GM21360 (cell line): ENCODE measurements around the gene SLC22A1.
"Not testable (repeated sequence)": the region's sequence is repeated elsewhere in the genome, so short reads cannot be mapped to it uniquely, and the experiment has no call there.

Experiments
- ATAC-seq: cut with Tn5 transposase; IDR thresholded peaks from one replicate; pipeline ENCODE4 v1.9.1; 2021; ENCODE audit warnings: mild to moderate bottlenecking, moderate library complexity; ENCODE audit not compliant: unreplicated experiment

The SLC22A1 gene

DNA sequence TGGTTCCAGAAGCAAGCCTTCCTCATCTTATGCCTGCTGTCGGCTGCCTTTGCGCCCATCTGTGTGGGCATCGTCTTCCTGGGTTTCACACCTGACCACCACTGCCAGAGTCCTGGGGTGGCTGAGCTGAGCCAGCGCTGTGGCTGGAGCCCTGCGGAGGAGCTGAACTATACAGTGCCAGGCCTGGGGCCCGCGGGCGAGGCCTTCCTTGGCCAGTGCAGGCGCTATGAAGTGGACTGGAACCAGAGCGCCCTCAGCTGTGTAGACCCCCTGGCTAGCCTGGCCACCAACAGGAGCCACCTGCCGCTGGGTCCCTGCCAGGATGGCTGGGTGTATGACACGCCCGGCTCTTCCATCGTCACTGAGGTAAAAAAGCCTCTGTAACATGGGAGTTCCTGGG lies 366 bp downstream of the SLC22A1 start:
- ATAC-seq, result no peak

DNA sequence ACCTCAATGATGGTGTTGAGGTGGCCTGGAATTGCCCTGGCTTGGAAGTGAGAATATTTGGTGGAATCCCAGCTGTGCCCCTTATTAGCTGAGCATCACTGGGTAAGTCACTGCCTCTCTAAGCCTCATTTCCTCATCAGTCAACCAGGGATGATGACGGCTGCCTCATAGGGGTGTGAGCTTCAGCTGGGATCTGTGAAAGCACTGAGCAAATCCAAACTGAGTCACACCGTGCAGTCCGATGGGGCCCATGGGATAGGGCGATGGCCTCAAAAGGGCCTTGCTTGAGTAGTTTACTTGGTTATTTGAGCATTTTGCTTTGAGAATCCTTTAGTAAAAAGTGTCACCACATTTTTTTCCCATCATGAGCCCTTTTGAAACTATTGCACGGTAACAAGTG lies 1.1 kb downstream of the SLC22A1 start:
- no peak for ATAC-seq

DNA sequence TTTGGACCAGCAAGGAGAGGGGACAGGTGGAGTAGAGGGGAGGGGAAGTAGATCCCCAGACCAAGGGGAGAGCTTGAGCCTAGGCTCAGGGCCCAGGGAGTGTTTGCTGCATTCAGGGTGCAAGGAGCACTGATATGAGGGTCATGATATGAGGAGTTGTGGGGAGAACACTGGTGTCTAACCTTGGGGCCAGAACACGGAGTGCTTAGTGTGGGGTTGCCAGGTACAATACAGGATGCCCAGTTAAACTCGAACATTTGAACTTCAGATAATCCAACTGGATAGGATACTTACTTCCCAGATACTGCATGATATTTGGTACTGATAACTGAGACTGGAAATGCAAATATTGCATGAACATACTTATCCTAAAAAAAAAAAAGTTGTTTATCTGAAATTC lies 2.4 kb downstream of the SLC22A1 start:
- no peak for ATAC-seq

DNA sequence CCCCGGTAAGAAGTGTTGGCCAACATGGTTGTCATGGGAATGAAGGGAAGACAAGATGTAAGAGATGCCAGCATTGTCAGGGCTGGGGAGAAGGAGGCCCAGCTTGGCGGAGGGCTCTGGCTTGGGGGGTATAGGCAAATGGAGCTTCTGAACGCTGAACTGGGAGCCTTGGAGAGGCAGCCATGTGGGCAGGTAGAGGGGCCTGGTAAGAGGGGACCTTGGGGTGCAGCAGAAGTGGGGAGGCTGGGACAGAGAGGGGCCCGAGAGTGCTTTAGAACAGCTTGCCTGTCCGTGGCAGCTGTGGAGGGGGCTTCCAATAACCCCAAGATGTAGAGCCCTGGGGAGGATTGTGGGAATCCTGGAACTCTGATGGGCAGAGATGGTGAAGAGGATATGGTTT lies 3.0 kb downstream of the SLC22A1 start:
- ATAC-seq, result no peak

DNA sequence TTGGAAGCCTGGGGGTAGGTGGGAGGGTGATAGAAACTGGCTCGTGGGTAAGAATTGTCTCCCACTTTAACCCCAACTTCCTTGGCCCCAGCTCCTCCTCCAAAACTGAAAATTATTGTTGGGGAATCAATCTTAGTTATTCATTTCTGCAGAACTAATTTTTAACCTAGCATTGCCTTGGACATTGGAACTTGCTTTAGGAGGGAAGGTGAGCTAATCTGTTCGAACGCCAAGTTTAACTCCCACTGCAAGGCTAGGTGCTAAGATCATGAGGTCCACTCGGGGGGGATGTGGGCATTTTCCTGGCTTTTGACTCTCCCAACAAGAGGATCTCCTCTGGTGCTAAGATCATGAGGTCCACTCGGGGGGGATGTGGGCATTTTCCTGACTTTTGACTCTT lies 3.5 kb downstream of the SLC22A1 start:
- ATAC-seq, result not testable (repeated sequence)

DNA sequence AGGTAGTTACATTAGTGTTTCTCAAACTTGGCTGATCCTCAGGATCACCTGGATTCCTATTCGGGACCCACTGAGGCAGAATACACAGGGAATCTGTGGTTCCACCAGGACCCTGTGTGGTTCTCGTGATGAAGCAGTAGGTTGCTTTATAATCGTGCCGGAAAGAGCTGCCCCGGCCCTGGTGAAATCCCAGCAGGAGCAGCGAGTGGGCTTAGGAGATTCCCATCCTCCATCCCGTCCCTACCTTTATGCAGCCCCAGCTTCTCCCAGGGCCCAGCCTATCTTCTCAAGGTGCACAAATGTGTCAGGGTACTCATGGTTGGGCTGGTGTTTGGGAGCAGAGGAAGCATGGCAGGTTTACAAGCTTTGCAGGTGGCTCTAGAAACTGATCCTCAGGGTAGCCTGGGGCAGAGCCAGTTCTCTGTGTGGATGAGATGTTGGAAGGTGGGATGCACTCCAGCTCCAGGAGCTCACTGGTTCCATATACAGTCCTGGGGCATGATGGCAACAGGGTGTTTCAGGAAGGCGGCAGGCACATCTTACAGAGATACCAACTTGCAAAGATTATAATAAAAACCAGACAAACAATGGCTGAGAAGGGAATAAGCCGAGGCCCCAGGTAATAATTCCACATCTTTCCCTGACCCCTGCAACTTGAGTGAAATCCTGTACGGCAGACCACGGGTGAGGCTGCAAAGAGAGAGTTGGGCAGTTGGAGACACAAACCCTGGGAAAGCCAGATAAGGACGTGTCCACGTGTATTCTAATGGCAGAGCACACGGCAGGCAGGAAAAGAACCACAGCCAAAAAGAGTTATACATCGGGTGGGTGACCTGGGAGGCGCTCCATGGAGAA lies 5.9 kb downstream of the SLC22A1 start:
- no peak for ATAC-seq

DNA sequence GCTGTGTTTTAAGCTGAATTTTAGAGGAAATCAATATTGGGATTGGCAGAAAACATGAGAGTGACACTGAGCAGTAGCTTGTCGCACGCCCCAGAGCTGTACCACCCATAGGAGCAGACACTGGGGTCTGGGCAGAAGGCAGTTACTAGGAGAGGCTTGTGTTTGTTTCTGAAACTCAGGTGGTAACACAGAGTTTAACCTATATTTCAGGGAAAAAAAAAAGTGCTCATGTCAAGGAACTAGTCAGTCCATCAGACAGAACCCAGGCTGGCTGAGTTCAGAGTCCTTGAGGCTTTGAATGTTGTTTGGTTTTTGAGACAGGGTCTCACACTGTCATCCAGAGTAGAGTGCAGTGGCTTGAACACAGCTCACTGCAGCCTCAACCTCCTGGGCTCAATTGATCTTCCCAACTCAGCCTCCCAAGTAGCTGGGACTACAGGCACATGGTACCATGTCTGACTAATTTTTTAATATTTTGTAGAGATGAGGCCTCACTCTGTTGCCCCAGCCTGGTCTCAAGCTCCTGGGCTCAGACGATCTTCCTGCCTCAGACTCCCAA lies 6.6 kb downstream of the SLC22A1 start:
- ATAC-seq, result no peak

DNA sequence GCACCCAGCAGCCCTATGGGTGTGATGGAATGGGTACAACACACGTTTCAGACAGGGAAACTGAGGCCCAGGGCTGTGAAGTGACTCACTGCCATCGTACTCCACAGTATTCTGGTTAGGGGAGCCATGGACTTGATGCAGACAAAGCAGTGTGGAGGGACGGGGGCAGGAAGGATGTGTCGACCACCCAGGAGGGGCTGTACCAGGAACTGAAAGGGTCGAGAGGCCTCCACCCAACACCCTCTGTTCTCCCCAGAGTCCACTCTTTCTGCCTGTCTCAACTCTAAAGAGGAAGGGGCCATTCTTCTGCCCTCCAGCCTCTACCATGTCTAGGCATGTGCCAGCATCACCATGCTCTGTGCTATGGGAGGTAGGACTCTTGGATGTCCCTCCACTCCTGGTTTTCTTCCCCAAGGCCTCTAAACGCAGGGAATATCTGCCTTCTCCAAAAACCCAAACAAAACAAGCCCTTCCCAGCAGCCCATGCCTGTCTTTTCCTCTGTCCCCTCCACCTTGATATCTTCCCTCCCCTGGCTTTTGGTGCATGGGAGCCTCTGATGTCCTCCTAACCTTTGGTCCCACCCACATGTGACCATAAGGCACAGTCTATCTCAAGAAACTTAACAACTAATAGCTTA lies 7.4 kb downstream of the SLC22A1 start:
- no peak for ATAC-seq

DNA sequence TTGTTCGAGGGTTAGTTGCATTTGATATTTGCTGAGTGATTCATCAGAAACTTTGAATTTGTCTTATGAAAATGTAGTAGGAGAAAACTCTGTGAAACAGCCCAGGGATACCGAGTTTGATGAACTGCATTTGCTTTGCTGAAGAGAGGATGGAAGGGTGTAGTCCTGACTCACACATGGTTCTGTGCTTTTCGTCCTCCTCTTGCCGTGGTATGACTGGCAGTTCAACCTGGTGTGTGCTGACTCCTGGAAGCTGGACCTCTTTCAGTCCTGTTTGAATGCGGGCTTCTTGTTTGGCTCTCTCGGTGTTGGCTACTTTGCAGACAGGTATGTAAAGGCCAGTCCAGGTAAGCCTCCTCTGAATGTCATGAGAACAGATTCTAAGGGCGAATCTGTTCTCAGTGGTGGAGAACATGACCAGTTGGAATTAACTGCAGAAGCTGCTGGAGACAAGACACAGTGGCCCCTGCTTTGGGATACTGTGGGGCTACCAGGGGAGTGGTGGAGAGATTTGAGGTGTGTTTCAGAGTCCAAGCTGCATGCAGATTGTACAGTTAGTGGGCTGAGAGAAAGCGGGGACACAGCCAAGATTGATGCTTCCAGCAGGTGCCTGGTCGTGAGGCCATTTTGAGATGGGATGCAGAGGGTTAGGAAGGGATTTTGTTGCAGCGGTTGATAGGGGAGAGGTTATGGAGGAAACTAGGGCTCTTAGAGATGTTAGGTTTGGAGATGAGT lies 8.4 kb downstream of the SLC22A1 start:
- ATAC-seq, result no peak

DNA sequence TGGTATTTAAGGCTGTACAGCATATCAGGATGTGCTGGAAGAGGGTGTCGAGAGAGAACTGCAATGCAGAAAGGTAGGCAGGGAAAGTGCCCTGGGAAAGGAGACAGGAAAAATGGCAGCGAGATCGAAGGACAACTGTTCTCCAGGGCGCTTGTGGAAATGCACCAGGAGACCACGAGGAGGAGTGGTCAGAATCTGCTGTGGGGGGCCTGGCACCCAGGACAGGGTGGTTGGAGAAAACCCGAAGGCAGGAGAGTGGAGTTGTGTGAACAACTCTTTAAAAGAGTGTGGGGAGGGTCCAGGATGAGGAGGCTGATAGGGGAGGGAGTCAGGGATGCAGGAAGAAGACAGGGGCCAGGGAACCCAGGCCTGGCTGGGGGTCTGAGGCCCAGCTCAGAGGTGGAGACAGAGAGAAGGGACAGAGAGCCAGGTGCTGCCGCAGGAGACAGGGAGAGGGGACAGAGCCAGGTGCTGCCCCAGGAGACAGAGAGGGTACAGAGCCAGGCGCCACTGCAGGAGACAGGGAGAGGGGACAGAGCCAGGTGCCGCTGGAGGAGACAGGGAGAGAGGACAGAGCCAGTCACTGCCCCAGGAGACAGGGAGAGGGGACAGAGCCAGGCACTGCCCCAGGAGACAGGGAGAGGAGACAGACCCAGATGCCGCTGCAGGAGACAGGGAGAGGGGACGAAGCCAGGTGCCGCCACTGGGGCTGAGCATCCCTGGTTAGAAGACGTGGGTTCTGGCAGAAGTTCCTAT lies 9.3 kb downstream of the SLC22A1 start:
- no peak for ATAC-seq

DNA sequence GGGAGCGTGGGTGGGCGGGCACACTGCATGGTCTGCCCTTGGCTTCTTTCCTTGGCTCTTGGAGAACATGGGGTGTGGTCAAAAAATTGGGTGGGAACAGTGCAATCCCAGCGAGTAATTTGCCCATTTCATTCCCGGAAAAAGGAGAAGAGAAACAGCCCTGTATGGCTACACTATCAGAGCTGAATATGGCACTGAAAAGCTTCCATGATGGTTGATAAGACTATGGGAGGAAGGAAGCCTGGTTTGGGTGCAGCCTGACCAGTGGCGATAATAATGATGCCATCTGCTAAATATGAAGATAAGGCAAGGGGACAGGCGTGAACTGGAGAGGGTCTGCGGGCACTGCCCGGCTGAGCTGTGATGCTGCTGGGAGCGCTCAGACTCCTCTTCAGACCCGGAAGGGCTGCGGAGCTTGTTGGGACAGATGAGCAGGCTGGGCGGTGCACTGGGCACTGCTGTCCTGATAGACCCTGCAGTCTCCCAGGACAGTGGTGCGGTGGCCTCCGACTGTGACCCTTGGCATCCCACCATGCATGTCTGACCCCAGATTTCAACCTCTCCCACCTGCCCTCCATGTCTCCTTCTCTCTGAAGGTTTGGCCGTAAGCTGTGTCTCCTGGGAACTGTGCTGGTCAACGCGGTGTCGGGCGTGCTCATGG lies 10.2 kb downstream of the SLC22A1 start:
- ATAC-seq, result no peak

DNA sequence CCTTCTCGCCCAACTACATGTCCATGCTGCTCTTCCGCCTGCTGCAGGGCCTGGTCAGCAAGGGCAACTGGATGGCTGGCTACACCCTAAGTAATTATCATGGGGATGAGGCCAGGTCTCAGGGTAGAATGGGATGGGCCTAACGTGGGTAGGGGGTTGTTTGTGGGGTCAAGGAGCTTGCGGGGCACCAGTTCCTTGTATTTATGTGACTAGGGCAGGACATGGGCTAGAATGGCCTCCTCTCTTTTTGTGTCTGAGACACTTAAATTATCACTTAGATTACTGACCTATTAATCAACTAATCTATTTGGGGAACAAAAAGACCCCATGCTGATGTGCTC lies 10.7 kb downstream of the SLC22A1 start:
- ATAC-seq, result no peak

DNA sequence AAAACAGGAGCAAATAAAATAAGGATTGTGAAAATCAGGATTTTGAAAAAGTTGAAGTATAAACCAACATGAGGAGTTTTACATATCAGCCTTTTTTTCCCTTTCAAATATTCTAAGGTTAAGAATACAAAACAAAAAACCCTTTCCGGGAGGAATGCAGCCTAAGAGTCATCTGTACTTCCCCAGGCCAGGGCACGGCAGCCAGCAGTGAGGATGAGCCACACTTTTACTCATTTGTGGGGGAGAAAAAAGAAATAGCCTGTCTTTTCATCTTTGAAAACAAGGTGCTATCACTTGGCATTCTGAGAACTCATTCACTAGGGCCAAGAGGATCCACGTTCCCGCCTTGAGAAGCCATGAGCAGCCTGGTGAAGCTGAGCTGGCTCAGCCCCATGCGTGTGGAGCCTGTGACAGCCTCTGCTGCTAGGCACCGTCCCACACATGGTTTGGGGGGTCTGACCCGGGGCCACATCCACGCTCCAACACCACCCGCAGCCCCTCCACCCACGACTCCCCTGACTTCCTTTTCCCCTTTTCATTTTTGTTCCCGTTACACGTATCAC lies 11.2 kb downstream of the SLC22A1 start:
- ATAC-seq, result no peak

DNA sequence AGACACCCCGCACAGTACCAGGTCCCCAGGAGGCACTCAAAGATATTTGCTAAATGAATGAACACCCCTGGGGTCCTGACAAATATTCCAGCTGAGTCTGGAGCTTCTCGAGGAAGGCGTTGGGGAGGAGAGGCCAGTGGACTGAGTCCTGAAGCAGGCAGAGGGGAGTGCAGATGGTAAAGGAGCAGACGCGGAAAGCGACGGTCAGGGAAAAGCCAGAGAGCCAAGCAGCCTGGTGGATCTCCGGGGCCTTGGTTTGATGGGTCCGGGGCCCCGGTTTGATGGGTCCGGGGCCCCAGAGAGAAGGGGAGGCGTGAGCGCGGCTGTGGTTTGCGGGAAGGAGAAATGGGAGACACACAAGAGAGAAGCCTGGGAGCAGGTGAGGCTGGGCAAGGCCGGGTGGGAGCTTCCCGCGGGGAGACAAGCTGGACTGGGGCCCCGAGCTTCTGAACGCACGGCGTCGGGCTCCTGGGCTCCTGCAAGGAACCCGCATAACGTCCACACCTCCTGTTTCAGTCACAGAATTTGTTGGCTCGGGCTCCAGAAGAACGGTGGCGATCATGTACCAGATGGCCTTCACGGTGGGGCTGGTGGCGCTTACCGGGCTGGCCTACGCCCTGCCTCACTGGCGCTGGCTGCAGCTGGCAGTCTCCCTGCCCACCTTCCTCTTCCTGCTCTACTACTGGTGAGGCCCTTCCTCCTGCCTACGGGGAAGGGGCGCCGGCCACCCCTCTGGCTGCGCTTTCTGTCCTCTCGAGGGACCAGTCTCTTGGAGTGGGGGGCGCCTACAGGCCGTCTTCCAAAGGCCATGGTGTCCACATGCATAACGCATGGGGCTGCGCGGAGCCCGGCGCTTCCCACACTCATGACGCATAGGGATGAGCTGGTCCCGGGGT lies 12.1 kb downstream of the SLC22A1 start:
- no peak for ATAC-seq

DNA sequence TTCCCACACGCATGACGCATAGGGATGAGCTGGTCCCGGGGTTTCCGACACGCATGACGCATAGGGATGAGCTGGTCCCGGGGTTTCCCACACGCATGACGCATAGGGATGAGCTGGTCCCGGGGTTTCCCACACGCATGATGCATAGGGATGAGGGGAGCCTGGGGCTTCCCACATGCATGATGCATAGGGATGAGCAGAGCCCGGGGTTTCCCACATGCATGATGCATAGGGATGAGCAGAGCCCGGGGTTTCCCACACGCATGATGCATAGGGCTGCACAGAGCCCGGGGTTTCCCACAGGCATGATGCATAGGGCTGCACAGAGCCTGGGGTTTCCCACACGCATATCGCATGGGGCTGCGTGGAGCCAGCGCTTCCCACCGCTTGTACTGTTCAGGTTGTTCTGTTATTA lies 12.7 kb downstream of the SLC22A1 start:
- not testable (repeated sequence) for ATAC-seq

DNA sequence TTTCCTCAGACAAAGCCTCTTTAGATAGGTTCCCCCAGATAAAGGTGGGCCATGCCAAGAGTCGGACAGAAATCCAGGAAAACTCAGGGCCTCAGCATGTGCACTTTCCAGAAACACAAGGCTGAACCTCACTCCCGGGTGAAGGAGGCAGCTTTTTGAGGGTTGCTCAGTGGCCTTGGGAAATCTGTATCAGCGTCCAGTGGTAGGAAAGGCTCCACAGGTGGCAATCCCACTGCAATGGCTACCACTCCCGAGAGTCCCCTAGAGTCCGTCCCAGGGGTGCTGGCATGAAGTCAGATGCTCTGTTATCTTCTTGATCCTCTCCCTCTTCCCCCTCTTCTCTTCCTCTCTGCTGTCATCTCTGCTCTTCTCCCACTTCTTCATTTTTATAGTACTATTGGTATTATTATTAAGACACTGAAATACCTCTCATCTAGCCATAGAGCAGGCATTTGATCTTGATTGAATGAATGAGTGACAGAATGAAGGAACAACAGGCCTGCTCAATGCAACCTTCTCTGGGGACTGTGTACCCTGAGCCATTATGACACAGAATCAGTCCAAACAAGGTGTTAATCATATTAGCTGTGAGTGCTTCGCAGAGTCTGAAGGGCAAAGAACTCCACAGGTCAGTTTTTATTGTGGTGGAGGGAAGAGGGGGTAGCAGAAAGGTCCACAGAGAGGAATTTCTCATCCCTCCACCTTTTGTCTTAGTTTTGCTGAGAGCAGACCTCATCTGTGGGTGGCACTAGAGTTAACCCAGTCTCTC lies 13.3 kb downstream of the SLC22A1 start:
- no peak for ATAC-seq

DNA sequence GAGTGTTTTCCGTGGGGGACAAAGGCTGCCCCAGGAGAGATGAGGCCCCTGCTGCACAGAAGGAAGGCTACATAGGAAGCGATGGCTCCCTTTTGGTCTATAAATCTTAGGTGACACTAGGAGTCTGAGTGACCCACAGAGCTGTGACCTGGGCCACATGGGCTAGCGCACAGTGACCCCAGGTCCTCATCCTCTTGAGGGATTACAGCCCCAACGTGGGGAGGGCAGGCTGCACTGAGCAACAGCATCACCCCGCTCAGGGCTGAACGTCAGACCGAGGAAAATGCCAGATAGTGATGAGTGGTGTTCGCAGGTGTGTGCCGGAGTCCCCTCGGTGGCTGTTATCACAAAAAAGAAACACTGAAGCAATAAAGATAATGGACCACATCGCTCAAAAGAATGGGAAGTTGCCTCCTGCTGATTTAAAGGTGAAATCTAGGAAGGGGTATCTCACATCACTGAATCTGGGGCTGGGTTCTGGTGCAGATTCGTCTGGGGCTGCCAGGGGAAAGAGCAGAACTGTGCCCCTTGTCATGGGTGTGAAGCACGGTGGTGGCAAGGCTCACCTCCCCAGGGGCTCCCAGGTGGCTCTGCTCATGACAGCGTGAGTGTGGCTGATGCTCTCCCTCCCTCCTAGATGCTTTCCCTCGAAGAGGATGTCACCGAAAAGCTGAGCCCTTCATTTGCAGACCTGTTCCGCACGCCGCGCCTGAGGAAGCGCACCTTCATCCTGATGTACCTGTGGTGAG lies 14.5 kb downstream of the SLC22A1 start:
- ATAC-seq, result no peak
